Cardiac muscle cell (in vitro differentiated cells and primary cell): ENCODE measurements around the gene SEMA6C. TPM values are rescaled to one million over a fixed set of nuclear protein-coding genes. Genes with fewer than 3 reads are reported as not detected.

ENCODE experiments used
- DNase-seq, 2 donors: peaks; one replicate each; pipeline versions ENCODE4 v3.0.0 to v3.0.0-alpha.2; 2010 to 2017; ENCODE audit warnings: low read depth in 1 of 2, low spot score in 1 of 2
- H3K27ac ChIP-seq: fragments of 200-600 bp; sonication (generic); 2 replicates; pipeline ENCODE4 v1.5.1; 2016
- H3K27me3 ChIP-seq: fragments of 200-600 bp; sonication (generic); 2 replicates; pipeline ENCODE4 v1.6.0; 2016; ENCODE audit warnings: control low read depth
- H3K36me3 ChIP-seq: fragments of 200-600 bp; sonication (generic); 2 replicates; pipeline ENCODE4 v1.5.1; 2016; ENCODE audit warnings: control low read depth
- H3K4me1 ChIP-seq: fragments of 200-600 bp; sonication (generic); 2 replicates; pipeline ENCODE4 v1.8.1; 2017; ENCODE audit warnings: low read depth, mild to moderate bottlenecking, mixed run types
- H3K4me3 ChIP-seq: fragments of 200-600 bp; sonication (generic); 2 replicates; pipeline ENCODE4 v1.5.1; 2016; ENCODE audit warnings: mild to moderate bottlenecking
- H3K9me3 ChIP-seq: fragments of 200-600 bp; sonication (generic); 2 replicates; pipeline ENCODE4 v1.5.1; 2017; ENCODE audit warnings: low read depth, mild to moderate bottlenecking, control low read depth
- CTCF ChIP-seq: IDR thresholded peaks from 2 replicates; pipeline ENCODE4 v1.5.1; 2012; ENCODE audit warnings: low read depth, mild to moderate bottlenecking, low read length
- polyA plus RNA-seq: library from polyadenylated mRNA; unstranded; fragments of >200 nt; fragmentation: Nextera tagmentation; extraction: Ambion mirVana; gene quantifications from 2 replicates; pipeline ENCODE4 v1.2.1, GENCODE V29; 2016
- total RNA-seq: library from RNA; depleted of rRNA; stranded (reverse); fragments of >200 nt; gene quantifications from 2 replicates; pipeline ENCODE4 v1.2.3, GENCODE V29; 2016

SEMA6C gene
- total and polyA plus RNA-seq, 2 experiments from 2014 or later = 23.3 to 28.1 TPM

- Histone ChIP-seq H3K27me3 (peaks cover 5% of the 10 kb centered on the region), H3K4me1 (peaks cover 6% of the 10 kb centered on the region), H3K9me3 (no peaks in the 10 kb centered on the region), H3K36me3 (peaks cover 14% of the 10 kb centered on the region), H3K4me3 (no peak overlapping the region), H3K27ac (no peak overlapping the region)
- DNase-seq = no peak
- TF ChIP-seq CTCF = no peak
Measured at GRCh38 chr1:151137789-151138188, 8.6 kb downstream of the SEMA6C start.

GRCh38 chr1:151135433-151136385 lies 10.7 kb downstream of the SEMA6C start:
- Histone ChIP-seq H3K27me3 (peaks cover 12% of the 10 kb centered on the region), H3K9me3 (no peaks in the 10 kb centered on the region), H3K27ac (no peak overlapping the region), H3K4me3 (no peak overlapping the region), H3K36me3 (peaks cover 14% of the 10 kb centered on the region), H3K4me1 (peaks cover 2% of the 10 kb centered on the region)
- DNase-seq = no peak
- no peak for TF ChIP-seq CTCF

- H3K9me3 ChIP-seq = no peaks in the 10 kb centered on the region
- TF ChIP-seq CTCF = no peak
- no peak overlapping the region for H3K27ac ChIP-seq
- no peak overlapping the region for H3K4me3 ChIP-seq
- peaks cover 14% of the 10 kb centered on the region for H3K36me3 ChIP-seq
- DNase-seq = no peak
- peaks cover 2% of the 10 kb centered on the region for H3K4me1 ChIP-seq
- peaks cover 12% of the 10 kb centered on the region for H3K27me3 ChIP-seq
Measured at GRCh38 chr1:151134991-151135390, 11.4 kb downstream of the SEMA6C start.

GRCh38 chr1:151134396-151134795 lies 12.0 kb downstream of the SEMA6C start:
- peaks cover 12% of the 10 kb centered on the region for H3K27me3 ChIP-seq
- H3K36me3 ChIP-seq = peaks cover 11% of the 10 kb centered on the region
- H3K9me3 ChIP-seq = no peaks in the 10 kb centered on the region
- H3K27ac ChIP-seq = no peak overlapping the region
- no peak overlapping the region for H3K4me3 ChIP-seq
- H3K4me1 ChIP-seq = peaks cover 4% of the 10 kb centered on the region
- TF ChIP-seq CTCF = no peak
- no peak for DNase-seq

- Histone ChIP-seq H3K36me3 (peaks cover 11% of the 10 kb centered on the region), H3K9me3 (no peaks in the 10 kb centered on the region), H3K4me1 (peaks cover 8% of the 10 kb centered on the region), H3K27me3 (peaks cover 12% of the 10 kb centered on the region), H3K4me3 (no peak overlapping the region), H3K27ac (no peak overlapping the region)
- no peak for TF ChIP-seq CTCF
- DNase-seq = peak in 1 of 2 donors; percentile 14
Measured at GRCh38 chr1:151133018-151133806, 13.2 kb downstream of the SEMA6C start.
